Thymus (tissue), 11 donors: ENCODE results near the gene LHPP. TPM values are rescaled to one million over a fixed set of nuclear protein-coding genes. Genes with fewer than 3 reads are reported as not detected.
"Not testable (repeated sequence)": the region's sequence is repeated elsewhere in the genome, so short reads cannot be mapped to it uniquely, and the experiment has no call there.

Experiments
- DNase-seq, 9 donors: peaks; one replicate each; pipeline ENCODE4 v3.0.0-alpha.2; 2013; ENCODE audit warnings: low spot score in 9 of 9, low read depth in 6 of 9, missing footprints in 1 of 9
- H3K27ac ChIP-seq, 2 donors: one replicate each; pipeline ENCODE4 v1.5.1; 2013; ENCODE audit warnings: control low read depth in 1 of 2, low read depth in 1 of 2, low read length in 1 of 2, mild to moderate bottlenecking in 1 of 2, moderate library complexity in 1 of 2
- H3K27me3 ChIP-seq, 2 donors: one replicate each; pipeline ENCODE4 v1.5.1; 2013; ENCODE audit warnings: low read length in 1 of 2; ENCODE audit not compliant: control insufficient read depth in 2 of 2, insufficient read depth in 1 of 2
- H3K36me3 ChIP-seq, 2 donors: one replicate each; pipeline ENCODE4 v1.5.1; 2013; ENCODE audit warnings: low read length in 1 of 2, mild to moderate bottlenecking in 1 of 2, moderate library complexity in 1 of 2; ENCODE audit not compliant: control insufficient read depth in 2 of 2, insufficient read depth in 2 of 2
- H3K4me1 ChIP-seq, 2 donors: one replicate each; pipeline ENCODE4 v1.5.1; 2013; ENCODE audit warnings: low read length in 2 of 2; ENCODE audit not compliant: control insufficient read depth in 2 of 2, insufficient read depth in 2 of 2
- H3K4me3 ChIP-seq, 2 donors: one replicate each; pipeline ENCODE4 v1.5.1; 2013; ENCODE audit warnings: low read length in 2 of 2, control low read depth in 1 of 2, mild to moderate bottlenecking in 1 of 2
- H3K9me3 ChIP-seq, 2 donors: one replicate each; pipeline ENCODE4 v1.5.1; 2013; ENCODE audit warnings: low read length in 1 of 2, mild to moderate bottlenecking in 1 of 2; ENCODE audit not compliant: control insufficient read depth in 2 of 2, insufficient read depth in 1 of 2
- WGBS: extraction: QIAGEN DNeasy Blood & Tissue Kit; methylation state at CpG from one replicate; pipeline ENCODE4 v1.1.7; 2013; 5-methylcytosine and 5-hydroxymethylcytosine counted together
- polyA plus RNA-seq: library from polyadenylated mRNA; stranded (reverse); fragments of 200-250 nt; gene quantifications from one replicate; pipeline ENCODE4 v1.2.3, GENCODE V29; 2013
- total RNA-seq: library from RNA; stranded (reverse); fragments of 120-200 nt; gene quantifications from one replicate; pipeline ENCODE4 v1.2.4, GENCODE V29; 2013
- donor health status: healthy.

The LHPP gene
- total and polyA plus RNA-seq, 2 donors, result 6.3 to 13.5 TPM

DNA sequence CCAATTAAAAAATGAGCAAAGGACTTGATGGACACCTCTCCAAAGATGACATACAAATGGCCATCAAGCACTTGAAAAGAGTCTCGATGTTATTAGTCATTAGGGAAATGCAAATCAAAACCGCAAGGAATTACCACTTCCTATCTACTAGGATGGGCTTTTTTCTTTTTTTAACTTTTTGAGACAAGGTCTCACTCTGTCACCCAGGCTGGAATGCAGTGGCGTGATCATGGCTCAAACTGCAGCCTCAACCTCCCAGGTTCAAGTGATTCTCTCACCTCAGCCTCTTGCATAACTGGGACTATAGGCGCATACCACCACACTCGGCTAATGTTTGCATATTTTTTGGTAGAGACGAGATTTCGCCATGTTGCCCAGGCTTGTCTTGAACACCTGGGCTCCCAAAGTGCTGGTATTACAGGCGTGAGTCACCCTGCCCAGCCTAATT is 25.4 kb upstream of the LHPP start:
- DNase-seq, result no peak
- no peak overlapping the region for H3K27ac ChIP-seq
- no peaks in the 10 kb centered on the region for H3K36me3 ChIP-seq
- H3K27me3 ChIP-seq, result no peaks in the 10 kb centered on the region
- 73% methylated on average over 8 of the region's 8 CpGs for WGBS
- H3K9me3 ChIP-seq, result no peaks in the 10 kb centered on the region
- no peaks in the 10 kb centered on the region for H3K4me1 ChIP-seq
- no peak overlapping the region for H3K4me3 ChIP-seq

DNA sequence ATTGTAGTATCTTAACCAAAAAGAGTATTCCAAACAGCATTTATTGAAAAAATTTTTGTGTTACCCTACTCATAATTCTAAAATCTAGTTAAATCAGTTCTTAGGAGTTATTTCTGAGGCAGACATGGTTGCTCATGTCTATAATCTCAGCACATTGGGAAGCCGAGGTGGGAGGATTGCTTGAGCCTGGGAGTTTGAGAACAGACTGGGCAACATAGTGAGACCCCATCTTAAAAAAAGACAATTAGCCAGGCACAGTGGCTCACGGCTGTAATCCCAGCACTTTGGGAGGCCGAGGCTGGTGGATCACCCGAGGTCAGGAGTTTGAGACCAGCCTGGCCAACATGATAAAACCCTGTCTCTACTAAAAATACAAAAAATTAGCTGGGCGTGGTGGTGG is 19.9 kb upstream of the LHPP start:
- not testable (repeated sequence) for H3K4me3 ChIP-seq, H3K9me3 ChIP-seq, H3K4me1 ChIP-seq, DNase-seq, H3K27ac ChIP-seq, H3K36me3 ChIP-seq
- H3K27me3 ChIP-seq, result peaks cover 12 to 33% of the 10 kb centered on the region in 2 donors
- 81% methylated on average over 5 of the region's 5 CpGs for WGBS

DNA sequence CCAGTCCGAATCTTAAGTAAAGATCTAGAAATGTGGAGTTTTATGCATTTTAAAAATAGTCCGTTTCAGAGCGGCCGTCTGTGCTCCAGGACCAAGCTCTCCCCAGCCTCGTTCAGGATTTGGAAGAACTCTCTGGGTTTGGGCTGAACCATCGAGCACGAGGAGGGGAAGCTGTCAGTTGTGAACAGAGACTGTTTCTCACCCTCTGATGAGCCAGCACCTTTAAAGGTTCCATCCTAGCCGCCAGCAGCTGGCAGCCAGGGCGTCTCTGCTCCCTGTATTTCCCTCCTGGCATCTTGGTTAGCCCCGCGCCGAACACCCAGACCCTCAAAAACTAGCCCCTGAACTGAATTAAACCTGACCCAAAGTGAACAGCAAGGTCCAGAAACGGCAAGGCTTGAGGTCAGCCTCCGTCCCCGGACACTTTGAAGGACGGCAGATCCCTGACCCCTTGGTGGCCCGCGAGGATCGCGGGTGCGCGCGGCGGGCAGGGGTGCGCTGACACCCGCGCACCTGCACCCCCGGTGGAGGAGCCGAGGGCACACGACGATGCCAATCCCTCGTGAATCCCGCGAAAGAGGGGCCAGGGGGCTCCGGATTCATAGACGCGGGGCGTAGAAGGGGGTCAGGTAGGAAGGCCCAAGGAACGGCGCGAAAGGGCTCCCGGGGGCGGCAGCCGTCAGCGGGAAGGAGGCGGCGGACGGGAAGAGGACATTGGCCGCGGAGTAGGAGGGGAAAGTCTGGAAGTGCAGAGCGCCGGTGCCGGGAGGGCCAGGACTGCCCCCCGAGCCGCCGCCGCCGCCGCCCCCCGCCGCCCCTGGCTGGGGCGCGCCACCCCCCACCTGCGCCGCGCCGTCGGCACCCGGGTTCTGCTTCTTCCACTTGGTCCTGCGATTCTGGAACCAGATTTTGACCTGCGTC is 14.5 kb upstream of the LHPP start:
- Histone ChIP-seq H3K27ac (no peak overlapping the region), H3K4me1 (no peaks in the 10 kb centered on the region), H3K36me3 (no peaks in the 10 kb centered on the region), H3K4me3 (peak overlapping the region in 1 of 2 donors; percentile 26), H3K27me3 (peaks cover 61 to 86% of the 10 kb centered on the region in 2 donors), H3K9me3 (no peaks in the 10 kb centered on the region)
- DNase-seq, result no peak
- 13% methylated on average over 71 of the region's 71 CpGs for WGBS

DNA sequence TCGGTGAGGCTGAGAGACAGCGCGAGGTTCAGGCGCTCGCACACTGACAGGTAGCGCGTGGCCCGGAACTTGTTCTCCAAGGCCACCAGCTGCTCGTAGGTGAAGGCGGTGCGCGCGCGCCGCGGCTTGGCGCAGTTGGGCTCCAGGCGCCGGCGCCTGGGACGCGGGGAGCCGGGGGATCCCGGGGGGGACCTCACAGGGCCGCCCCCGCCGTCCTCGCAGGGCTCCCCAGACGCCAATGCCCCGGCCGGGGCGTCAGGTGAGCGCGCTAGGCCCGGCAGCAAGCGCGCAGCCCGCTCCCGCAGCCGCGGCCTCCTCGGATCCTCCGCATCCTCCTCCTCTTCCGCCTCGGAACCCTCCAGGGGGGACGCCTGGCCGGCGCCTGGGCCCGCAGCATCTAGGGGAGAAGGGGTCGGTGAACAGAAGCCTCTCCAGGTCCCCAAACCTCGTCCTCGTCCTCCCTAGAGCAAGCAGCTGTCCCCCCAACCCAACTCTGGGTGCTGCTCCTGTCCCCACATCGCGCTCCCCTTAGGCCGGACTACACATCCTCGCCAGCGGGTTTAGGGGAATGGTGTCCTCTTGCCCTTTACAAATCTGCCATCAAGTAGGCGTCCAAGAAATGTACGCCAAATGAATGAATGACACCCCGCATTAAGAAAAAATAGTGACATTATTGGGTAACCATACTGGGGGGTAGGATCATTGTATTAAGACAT is 13.7 kb upstream of the LHPP start:
- DNase-seq, result no peak
- H3K4me1 ChIP-seq, result no peaks in the 10 kb centered on the region
- WGBS, result 3% methylated on average over 60 of the region's 60 CpGs
- no peak overlapping the region for H3K27ac ChIP-seq
- no peaks in the 10 kb centered on the region for H3K36me3 ChIP-seq
- peak overlapping the region in 1 of 2 donors; percentile 26 for H3K4me3 ChIP-seq
- no peaks in the 10 kb centered on the region for H3K9me3 ChIP-seq
- H3K27me3 ChIP-seq, result peaks cover 67 to 94% of the 10 kb centered on the region in 2 donors

DNA sequence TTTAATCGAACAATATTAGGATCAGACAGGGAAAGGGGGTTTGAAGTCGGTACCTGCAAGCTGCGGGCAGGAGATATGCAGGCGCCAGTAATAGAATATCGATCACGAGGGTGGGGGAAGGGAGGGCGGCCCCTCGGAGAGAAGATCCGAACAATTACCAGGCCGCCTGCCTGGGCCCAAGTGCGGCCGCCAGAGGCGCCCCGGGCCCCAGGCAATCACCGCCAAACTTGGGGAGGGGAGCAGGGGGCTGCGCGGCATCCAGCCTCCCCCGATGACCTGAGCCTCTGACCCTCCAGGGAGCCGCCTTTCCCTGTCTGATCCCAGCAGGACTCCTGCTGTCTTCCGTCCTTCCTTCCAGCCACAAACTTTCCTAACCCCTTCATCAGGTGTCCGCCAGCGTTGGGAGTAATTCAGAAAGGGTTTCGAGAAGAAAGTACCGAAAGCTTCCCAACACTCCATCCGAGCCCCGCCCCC is 12.9 kb upstream of the LHPP start:
- Histone ChIP-seq H3K4me3 (no peak overlapping the region), H3K9me3 (no peaks in the 10 kb centered on the region), H3K27ac (no peak overlapping the region), H3K27me3 (peaks cover 72 to 95% of the 10 kb centered on the region in 2 donors), H3K4me1 (no peaks in the 10 kb centered on the region), H3K36me3 (no peaks in the 10 kb centered on the region)
- WGBS, result 6% methylated on average over 26 of the region's 26 CpGs
- DNase-seq, result no peak

DNA sequence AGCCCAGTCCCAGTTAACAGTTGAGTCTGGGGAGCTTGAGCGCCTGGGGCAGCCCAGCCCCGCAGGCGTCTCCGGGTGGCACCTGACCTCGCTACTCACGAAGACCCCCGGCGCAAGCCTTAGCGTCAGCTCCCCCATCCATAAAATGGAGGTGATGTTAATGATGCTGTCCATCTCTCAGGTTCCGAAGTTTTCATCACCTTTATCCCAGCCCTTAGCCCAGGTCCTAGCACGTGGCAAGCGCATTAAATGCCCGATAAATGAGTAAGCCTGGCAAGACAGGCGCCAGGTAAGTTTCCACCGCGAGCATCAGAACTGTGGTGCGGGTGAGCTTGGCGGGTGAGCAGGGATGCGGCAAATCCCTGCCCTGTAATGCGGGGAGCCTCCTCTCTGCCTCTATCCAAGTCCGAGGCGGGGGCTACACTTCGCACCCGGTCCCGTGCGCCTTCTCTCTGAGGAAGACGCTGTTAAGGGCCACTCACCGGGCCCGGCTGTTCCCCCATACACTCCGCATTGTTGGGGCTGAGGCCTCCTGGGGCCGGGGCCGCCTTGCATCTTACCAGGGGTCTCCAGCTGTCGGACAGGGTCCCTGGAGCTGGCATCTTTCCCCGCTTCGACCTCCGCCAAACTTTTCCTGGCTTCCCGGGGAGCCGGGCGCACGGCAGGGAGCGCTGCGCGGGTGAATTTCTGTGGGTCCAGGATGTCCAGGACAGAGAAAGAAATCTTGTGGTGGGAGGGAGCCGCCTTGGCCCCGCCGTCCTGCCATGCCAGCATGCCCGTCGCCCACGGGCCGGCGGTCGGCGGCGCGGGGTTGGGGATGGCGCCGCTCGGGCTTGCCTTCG is 12.2 kb upstream of the LHPP start:
- DNase-seq, result no peak
- Histone ChIP-seq H3K27me3 (peaks cover 76 to 95% of the 10 kb centered on the region in 2 donors), H3K4me3 (no peak overlapping the region), H3K9me3 (no peaks in the 10 kb centered on the region), H3K36me3 (no peaks in the 10 kb centered on the region), H3K27ac (no peak overlapping the region), H3K4me1 (no peaks in the 10 kb centered on the region)
- 4% methylated on average over 59 of the region's 59 CpGs for WGBS

DNA sequence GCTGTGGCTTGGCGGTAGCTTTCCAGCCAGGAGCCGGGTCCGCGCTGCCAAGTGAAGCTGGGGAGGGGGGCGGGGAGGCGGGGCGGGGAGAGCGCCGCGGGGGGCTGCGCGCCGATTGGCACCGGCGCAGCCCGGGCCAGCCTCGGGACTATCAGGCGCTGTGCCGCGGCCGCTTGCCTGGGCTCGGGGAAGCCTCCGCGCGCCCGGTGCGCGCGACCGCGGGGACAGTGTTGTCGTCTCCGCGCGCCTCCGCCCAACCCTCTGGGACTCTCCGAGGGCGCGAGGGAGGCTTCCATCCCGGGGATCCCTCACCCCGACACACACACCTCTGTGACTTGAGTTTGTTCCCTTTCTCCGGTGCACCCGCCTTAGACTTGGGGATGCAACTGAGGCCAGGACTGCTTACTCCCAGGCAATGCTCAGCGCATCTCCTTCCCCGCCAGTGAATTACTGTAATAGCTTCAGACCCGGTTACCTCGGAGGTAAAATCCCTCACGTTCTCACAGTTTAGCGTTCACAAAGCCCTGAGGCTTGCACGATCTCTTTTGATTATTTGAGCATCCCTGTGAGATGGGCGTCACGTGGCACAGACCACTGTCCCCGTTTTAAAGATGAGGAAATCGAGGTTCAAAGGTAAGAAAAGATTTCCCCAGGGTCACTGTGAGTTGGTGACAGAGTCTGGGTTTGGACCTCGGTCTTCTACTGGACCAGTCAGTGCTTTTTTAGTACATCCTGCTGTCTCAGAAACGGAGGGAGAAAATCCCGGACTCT is 11.4 kb upstream of the LHPP start, which contains the start of gene NKX1-2:
NKX1-2 (minus strand) TSS at position 24 of the 771 bp plus-strand sequence. CDS start 92 bp downstream, outside the sequence.
- H3K27me3 ChIP-seq, result peaks cover 78 to 96% of the 10 kb centered on the region in 2 donors
- no peaks in the 10 kb centered on the region for H3K4me1 ChIP-seq
- no peaks in the 10 kb centered on the region for H3K36me3 ChIP-seq
- H3K4me3 ChIP-seq, result no peak within 1 kb of the TSS
- WGBS, result 2% methylated on average over 57 of the region's 57 CpGs
- DNase-seq, result no peak
- H3K27ac ChIP-seq, result no peak within 1 kb of the TSS
- H3K9me3 ChIP-seq, result no peaks in the 10 kb centered on the region

DNA sequence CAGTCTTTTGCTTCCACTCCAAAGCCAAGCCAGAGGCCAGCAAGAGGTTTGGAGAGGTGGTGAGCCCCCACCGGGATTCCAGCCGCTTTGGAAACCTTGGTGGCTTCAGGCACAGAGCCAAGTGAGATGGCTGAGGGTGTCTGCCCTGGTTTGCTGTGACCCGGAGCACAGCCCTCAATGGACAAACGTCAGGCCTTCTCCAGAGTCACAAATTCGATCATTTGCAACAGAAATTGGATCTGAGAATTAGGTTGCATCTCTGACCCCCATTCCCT is 10.9 kb upstream of the LHPP start:
- DNase-seq, result no peak
- Histone ChIP-seq H3K9me3 (no peaks in the 10 kb centered on the region), H3K4me3 (no peak overlapping the region), H3K27ac (no peak overlapping the region), H3K4me1 (no peaks in the 10 kb centered on the region), H3K27me3 (peaks cover 78 to 98% of the 10 kb centered on the region in 2 donors), H3K36me3 (no peaks in the 10 kb centered on the region)
- WGBS, result 14% methylated on average over 5 of the region's 5 CpGs
